SK-N-SH (cell line): ENCODE results near the gene FAAP20. TPM values are rescaled to one million over a fixed set of nuclear protein-coding genes. Genes with fewer than 3 reads are reported as not detected.

Source experiments
- CTCF ChIA-PET: fragments of 300-600, 350-600 bp; formaldehyde crosslinking; extraction: SDS; loops from one replicate; lab custom pipeline; 2021; lab: Yijun Ruan, JAX
- POLR2A ChIA-PET: fragments of 350-600 bp; sonication (Branson Sonifier 250); formaldehyde crosslinking; extraction: SDS; loops from one replicate; lab custom pipeline; 2020; ENCODE audit warnings: antibody characterized with exemption, inconsistent platforms; lab: Yijun Ruan, JAX
- DNase-seq: peaks from one replicate; pipeline ENCODE4 v3.0.0; 2012
- H2AFZ ChIP-seq: fragments of 200-600 bp; sonication (generic); 2 replicates; pipeline ENCODE4 v1.8.1; 2016; ENCODE audit warnings: antibody characterized with exemption, mild to moderate bottlenecking, low read depth
- H3F3A ChIP-seq: fragments of 200-600 bp; sonication (generic); replicated peaks from 2 replicates; pipeline ENCODE3; 2016; ENCODE audit warnings: antibody characterized with exemption, mild to moderate bottlenecking; ENCODE audit not compliant: insufficient read depth
- H3K27ac ChIP-seq, 2 experiments: fragments of 200-500 bp in 1 of 2; fragments of 200-600 bp in 1 of 2; sonication (Bioruptor generic) in 1 of 2; sonication (generic), shearing (Covaris generic) in 1 of 2; 2 replicates each; pipeline versions ENCODE4 v1.5.1 to v1.6.1; 2014 to 2016; ENCODE audit warnings: low read depth in 2 of 2, inconsistent platforms in 1 of 2, low read length in 1 of 2, mild to moderate bottlenecking in 1 of 2, mixed read lengths in 1 of 2
- H3K27me3 ChIP-seq: fragments of 200-600 bp; sonication (generic), shearing (Covaris generic); 2 replicates; pipeline ENCODE4 v1.6.1; 2016; ENCODE audit warnings: mixed run types; ENCODE audit not compliant: insufficient read depth
- H3K36me3 ChIP-seq, 2 experiments: fragments of 200-500 bp in 1 of 2; fragments of 200-600 bp in 1 of 2; sonication (Bioruptor generic) in 1 of 2; sonication (generic) in 1 of 2; replicated peaks in 1 of 2; 2 replicates each; pipeline versions ENCODE3 to v1.5.1; 2014 to 2016; ENCODE audit warnings: low read length in 1 of 2, mild to moderate bottlenecking in 1 of 2; ENCODE audit not compliant: insufficient read depth in 2 of 2, control insufficient read depth in 1 of 2
- H3K4me1 ChIP-seq, 2 experiments: fragments of 200-500 bp in 1 of 2; fragments of 200-600 bp in 1 of 2; sonication (Bioruptor generic) in 1 of 2; sonication (generic), shearing (Covaris generic) in 1 of 2; 2 replicates each; pipeline versions ENCODE4 v1.5.1 to v1.6.1; 2014 to 2016; ENCODE audit warnings: low read depth in 1 of 2, low read length in 1 of 2, mixed run types in 1 of 2; ENCODE audit not compliant: insufficient read depth in 2 of 2, control insufficient read depth in 1 of 2
- H3K4me2 ChIP-seq: fragments of 200-600 bp; sonication (generic), shearing (Covaris generic); 2 replicates; pipeline ENCODE4 v1.6.1; 2017; ENCODE audit warnings: mixed run types
- H3K4me3 ChIP-seq, 2 experiments: fragments of 200-500 bp in 1 of 2; fragments of 200-600 bp in 1 of 2; sonication (Bioruptor generic) in 1 of 2; sonication (generic), shearing (Covaris generic) in 1 of 2; 2 replicates each; pipeline versions ENCODE4 v1.5.1 to v1.8.1; 2014 to 2016; ENCODE audit warnings: low read depth in 2 of 2, inconsistent platforms in 1 of 2, low read length in 1 of 2, mild to moderate bottlenecking in 1 of 2, mixed read lengths in 1 of 2, moderate library complexity in 1 of 2
- H3K79me2 ChIP-seq: fragments of 200-600 bp; sonication (generic); 2 replicates; pipeline ENCODE4 v1.8.1; 2017; ENCODE audit warnings: mild to moderate bottlenecking; ENCODE audit not compliant: insufficient read depth
- H3K9ac ChIP-seq: fragments of 200-600 bp; sonication (generic); 2 replicates; pipeline ENCODE4 v1.6.1; 2017; ENCODE audit warnings: mixed run types
- H3K9me2 ChIP-seq: fragments of 200-600 bp; sonication (generic); 2 replicates; pipeline ENCODE4 v1.6.1; 2017; ENCODE audit warnings: mixed run types
- H3K9me3 ChIP-seq: fragments of 200-600 bp; sonication (generic); 2 replicates; pipeline ENCODE4 v1.6.1; 2017; ENCODE audit warnings: mixed run types, mild to moderate bottlenecking, moderate library complexity
- H4K20me1 ChIP-seq: fragments of 200-600 bp; sonication (generic); 2 replicates; pipeline ENCODE4 v1.6.1; 2017; ENCODE audit warnings: mild to moderate bottlenecking, mixed run types; ENCODE audit not compliant: insufficient read depth
- EZH2phosphoT487 ChIP-seq: fragments of 200-600 bp; sonication (generic); IDR thresholded peaks from 2 replicates; pipeline ENCODE4 v1.6.1; 2017; ENCODE audit warnings: low read depth, mixed run types, mild to moderate bottlenecking, antibody characterized with exemption, moderate library complexity, borderline replicate concordance
- FOXJ3 ChIP-seq: sonication (generic); formaldehyde crosslinking; IDR thresholded peaks from 2 replicates; pipeline ENCODE4 v1.5.1; 2020; ENCODE audit warnings: mild to moderate bottlenecking, missing genetic modification reagents
- GABPA ChIP-seq: IDR thresholded peaks from 2 replicates; pipeline ENCODE4 v1.4.0; 2012; ENCODE audit warnings: low read depth, mild to moderate bottlenecking
- GATA2 ChIP-seq: sonication (generic); formaldehyde crosslinking; IDR thresholded peaks from 2 replicates; pipeline ENCODE4 v1.5.0; 2020; ENCODE audit warnings: mild to moderate bottlenecking, missing genetic modification reagents
- MEF2A ChIP-seq: IDR thresholded peaks from 2 replicates; pipeline ENCODE4 v1.4.0; 2012; ENCODE audit warnings: low read depth, borderline replicate concordance
- MXI1 ChIP-seq: IDR thresholded peaks from 2 replicates; pipeline ENCODE4 v1.6.1; 2012; ENCODE audit warnings: mild to moderate bottlenecking, low read depth, low read length, improper control_type of control experiment
- RFX5 ChIP-seq: IDR thresholded peaks from 2 replicates; pipeline ENCODE4 v1.6.1; 2012; ENCODE audit warnings: mild to moderate bottlenecking, improper control_type of control experiment, low read length
- SMC3 ChIP-seq: IDR thresholded peaks from 2 replicates; pipeline ENCODE4 v1.6.1; 2012; ENCODE audit warnings: low read depth, low read length, improper control_type of control experiment
- TEAD4 ChIP-seq: IDR thresholded peaks from 2 replicates; pipeline ENCODE4 v1.4.0; 2012; ENCODE audit warnings: mild to moderate bottlenecking, borderline replicate concordance; ENCODE audit not compliant: insufficient read depth
- YY1 ChIP-seq: IDR thresholded peaks from 2 replicates; pipeline ENCODE4 v1.4.0; 2012; ENCODE audit warnings: low read depth, mild to moderate bottlenecking
- WGBS: methylation state at CpG from one replicate; pipeline ENCODE4 v1.1.6; 2017; ENCODE audit warnings: low lambda C conversion rate; 5-methylcytosine and 5-hydroxymethylcytosine counted together
- polyA plus RNA-seq, 3 experiments: library from polyadenylated mRNA; depleted of rRNA; stranded (reverse); fragments of >200 nt; gene quantifications; 2 replicates each; pipeline ENCODE4 v1.2.3, GENCODE V29; 2012
- TF ChIP-seq, protein P1 (sequence below): IDR thresholded peaks from 2 replicates; pipeline ENCODE4 v1.4.0; 2012; ENCODE audit warnings: low read depth, borderline replicate concordance
- TF ChIP-seq, protein P2 (sequence below): fragments of 150-350 bp; IDR thresholded peaks from 2 replicates; pipeline ENCODE4 v1.6.1; 2017; ENCODE audit warnings: antibody characterized with exemption, low read length, low read depth, borderline replicate concordance
- TF ChIP-seq, protein P3 (sequence below): fragments of 150-350 bp; IDR thresholded peaks from 2 replicates; pipeline ENCODE4 v1.6.1; 2016; ENCODE audit warnings: mild to moderate bottlenecking, low read depth, low read length
- TF ChIP-seq, protein P4 (sequence below): IDR thresholded peaks from 2 replicates; pipeline ENCODE4 v1.4.0; 2012; ENCODE audit warnings: low read depth, borderline replicate concordance

Gene FAAP20
- polyA plus RNA-seq, 1 of the 3 experiments (the other 2 are of a cell fraction), result 58.3 TPM

DNA sequence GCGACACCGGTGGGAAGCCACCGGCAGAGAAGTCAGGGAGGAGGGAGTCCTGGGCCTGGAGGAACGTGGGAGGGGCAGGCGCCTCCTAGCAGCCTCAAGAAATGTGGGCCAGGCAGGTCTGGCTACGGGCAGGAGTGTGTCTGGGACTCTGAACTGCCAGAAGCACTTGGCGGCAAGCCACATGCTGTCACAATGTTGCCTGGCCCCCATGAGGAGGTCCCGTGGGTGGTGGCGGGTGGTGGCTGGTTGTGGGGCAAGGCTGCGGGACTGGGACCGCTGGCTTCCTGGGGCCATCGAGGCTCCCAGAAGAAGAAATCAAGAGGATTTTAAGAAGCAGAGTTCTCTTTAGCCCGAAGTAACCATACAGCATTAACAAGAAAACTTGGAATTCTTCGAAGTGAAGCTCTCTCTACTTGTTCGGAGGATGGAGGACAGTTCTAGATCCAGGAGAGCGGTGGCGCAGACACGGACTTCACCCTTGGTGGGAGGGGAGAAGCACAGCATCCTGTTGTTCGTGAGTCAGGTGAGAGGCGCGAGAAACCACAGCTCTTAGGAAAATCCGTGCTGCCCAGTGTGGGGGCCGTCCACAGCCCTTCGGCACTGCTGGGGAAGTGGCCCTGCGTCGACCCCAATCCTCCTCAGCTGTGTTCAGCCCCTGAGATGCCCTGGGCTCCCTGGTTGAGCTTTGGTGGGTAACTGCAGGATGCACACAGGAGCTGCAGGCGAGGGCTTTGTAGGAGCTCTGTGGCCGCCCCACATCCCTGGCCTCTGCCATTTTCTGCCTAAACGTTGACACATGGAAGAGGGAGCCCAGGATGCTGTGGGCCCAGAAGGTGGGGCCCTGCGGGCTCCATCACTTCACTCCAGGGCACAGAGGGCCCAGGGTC, 45.9 kb upstream of the FAAP20 start:
- no peaks in the 10 kb centered on the region for H3K27me3 ChIP-seq
- no peaks in the 10 kb centered on the region for H3K9me2 ChIP-seq
- peak; percentile 73 for DNase-seq
- H3K79me2 ChIP-seq, result peaks cover 100% of the 10 kb centered on the region
- no peaks in the 10 kb centered on the region for H3F3A ChIP-seq
- TF ChIP-seq, protein P1, sequence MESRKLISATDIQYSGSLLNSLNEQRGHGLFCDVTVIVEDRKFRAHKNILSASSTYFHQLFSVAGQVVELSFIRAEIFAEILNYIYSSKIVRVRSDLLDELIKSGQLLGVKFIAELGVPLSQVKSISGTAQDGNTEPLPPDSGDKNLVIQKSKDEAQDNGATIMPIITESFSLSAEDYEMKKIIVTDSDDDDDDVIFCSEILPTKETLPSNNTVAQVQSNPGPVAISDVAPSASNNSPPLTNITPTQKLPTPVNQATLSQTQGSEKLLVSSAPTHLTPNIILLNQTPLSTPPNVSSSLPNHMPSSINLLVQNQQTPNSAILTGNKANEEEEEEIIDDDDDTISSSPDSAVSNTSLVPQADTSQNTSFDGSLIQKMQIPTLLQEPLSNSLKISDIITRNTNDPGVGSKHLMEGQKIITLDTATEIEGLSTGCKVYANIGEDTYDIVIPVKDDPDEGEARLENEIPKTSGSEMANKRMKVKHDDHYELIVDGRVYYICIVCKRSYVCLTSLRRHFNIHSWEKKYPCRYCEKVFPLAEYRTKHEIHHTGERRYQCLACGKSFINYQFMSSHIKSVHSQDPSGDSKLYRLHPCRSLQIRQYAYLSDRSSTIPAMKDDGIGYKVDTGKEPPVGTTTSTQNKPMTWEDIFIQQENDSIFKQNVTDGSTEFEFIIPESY, result no peak
- TF ChIP-seq MXI1, result peak; percentile 16; the same call in 1 of the 2 replicates
- POLR2A ChIA-PET, result interaction anchor here (0.9 to 2.9 kb wide), 4 partner anchors 9 to 13 kb away, joined by 3 to 6 read pairs (median 4); no protein-coding TSS in a partner anchor
- H3K4me3 ChIP-seq, result no peak overlapping the region
- 94% methylated on average over 19 of the region's 30 CpGs for WGBS
- CTCF ChIA-PET, result interaction anchor here (0.6 to 2.4 kb wide), 6 partner anchors 11 to 141 kb away, joined by 3 to 8 read pairs (median 4); partner anchors contain the start of gene FAAP20
- no peak overlapping the region for H3K4me2 ChIP-seq
- H4K20me1 ChIP-seq, result peaks cover 95% of the 10 kb centered on the region
- no peak overlapping the region for H2AFZ ChIP-seq
- no peak overlapping the region for H3K9ac ChIP-seq
- peak overlapping the region in 1 of 2 experiments; percentile 55; a peak in 1 of 4 replicates for H3K27ac ChIP-seq
- no peaks in the 10 kb centered on the region for H3K9me3 ChIP-seq
- peaks cover 0 to 41% of the 10 kb centered on the region in 2 experiments; a peak in 1 of 4 replicates for H3K4me1 ChIP-seq
- H3K36me3 ChIP-seq, result no peaks in the 10 kb centered on the region

DNA sequence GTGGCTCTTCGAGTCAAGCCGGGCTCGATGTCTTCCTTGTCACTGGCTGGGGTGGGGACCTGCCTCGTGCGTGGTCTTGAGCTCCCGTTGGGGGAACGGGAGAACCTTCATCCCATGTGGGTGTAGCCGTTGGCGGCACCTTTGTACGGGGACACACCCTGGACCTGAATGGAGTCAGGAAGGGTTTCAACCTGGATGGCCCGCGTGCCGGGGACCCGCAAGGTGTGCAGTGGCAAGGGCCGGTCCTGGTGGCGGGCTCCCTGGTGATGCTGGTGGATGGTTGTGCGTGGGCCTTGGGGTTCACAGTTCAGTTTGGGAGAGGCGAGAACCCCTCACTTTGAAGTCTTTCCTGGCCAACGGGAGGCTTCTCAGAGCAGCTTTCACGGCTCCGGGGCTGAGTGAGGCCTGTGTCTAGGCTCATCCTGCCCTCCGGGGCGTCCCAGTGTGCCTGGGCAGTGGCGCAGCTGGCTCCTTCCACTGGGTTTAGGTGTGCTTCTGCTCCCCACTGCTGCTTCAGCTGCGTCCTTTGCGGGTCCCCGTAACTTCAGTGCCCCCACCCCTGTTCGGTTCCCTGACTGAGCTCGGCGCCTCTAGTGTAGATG, 44.9 kb upstream of the FAAP20 start:
- H3K4me2 ChIP-seq, result no peak overlapping the region
- no peak overlapping the region for H2AFZ ChIP-seq
- no peaks in the 10 kb centered on the region for H3K9me3 ChIP-seq
- H3K4me1 ChIP-seq, result peaks cover 0 to 47% of the 10 kb centered on the region in 2 experiments; a peak in 1 of 4 replicates
- TF ChIP-seq YY1 (no peak), RFX5 (no peak), GABPA (no peak), TEAD4 (no peak), SMC3 (no peak), EZH2phosphoT487 (no peak), GATA2 (CRISPR knock-in tag) (no peak), MEF2A (no peak), FOXJ3 (CRISPR knock-in tag) (no peak)
- TF ChIP-seq, protein P2, sequence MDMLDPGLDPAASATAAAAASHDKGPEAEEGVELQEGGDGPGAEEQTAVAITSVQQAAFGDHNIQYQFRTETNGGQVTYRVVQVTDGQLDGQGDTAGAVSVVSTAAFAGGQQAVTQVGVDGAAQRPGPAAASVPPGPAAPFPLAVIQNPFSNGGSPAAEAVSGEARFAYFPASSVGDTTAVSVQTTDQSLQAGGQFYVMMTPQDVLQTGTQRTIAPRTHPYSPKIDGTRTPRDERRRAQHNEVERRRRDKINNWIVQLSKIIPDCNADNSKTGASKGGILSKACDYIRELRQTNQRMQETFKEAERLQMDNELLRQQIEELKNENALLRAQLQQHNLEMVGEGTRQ, result no peak
- TF ChIP-seq, protein P3, sequence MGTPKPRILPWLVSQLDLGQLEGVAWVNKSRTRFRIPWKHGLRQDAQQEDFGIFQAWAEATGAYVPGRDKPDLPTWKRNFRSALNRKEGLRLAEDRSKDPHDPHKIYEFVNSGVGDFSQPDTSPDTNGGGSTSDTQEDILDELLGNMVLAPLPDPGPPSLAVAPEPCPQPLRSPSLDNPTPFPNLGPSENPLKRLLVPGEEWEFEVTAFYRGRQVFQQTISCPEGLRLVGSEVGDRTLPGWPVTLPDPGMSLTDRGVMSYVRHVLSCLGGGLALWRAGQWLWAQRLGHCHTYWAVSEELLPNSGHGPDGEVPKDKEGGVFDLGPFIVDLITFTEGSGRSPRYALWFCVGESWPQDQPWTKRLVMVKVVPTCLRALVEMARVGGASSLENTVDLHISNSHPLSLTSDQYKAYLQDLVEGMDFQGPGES, result no peak
- TF ChIP-seq, protein P4, sequence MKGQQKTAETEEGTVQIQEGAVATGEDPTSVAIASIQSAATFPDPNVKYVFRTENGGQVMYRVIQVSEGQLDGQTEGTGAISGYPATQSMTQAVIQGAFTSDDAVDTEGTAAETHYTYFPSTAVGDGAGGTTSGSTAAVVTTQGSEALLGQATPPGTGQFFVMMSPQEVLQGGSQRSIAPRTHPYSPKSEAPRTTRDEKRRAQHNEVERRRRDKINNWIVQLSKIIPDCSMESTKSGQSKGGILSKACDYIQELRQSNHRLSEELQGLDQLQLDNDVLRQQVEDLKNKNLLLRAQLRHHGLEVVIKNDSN, result no peak
- H3K27ac ChIP-seq, result peak overlapping the region in 1 of 2 experiments; percentile 55; a peak in 1 of 4 replicates
- no peaks in the 10 kb centered on the region for H3F3A ChIP-seq
- WGBS, result 93% methylated on average over 3 of the region's 30 CpGs
- H3K4me3 ChIP-seq, result no peak overlapping the region
- H3K9ac ChIP-seq, result no peak overlapping the region
- ChIA-PET CTCF (interaction anchor here (0.6 to 2.4 kb wide), 6 partner anchors 9 to 142 kb away, joined by 3 to 8 read pairs (median 4); no protein-coding TSS in a partner anchor), POLR2A (interaction anchor here (2.9 kb wide), 1 partner anchor 12 kb away, joined by 6 read pairs; no protein-coding TSS in a partner anchor)
- no peak for DNase-seq
- H3K9me2 ChIP-seq, result no peaks in the 10 kb centered on the region
- peaks cover 100% of the 10 kb centered on the region for H3K79me2 ChIP-seq
- H3K27me3 ChIP-seq, result no peaks in the 10 kb centered on the region
- peaks cover 100% of the 10 kb centered on the region for H4K20me1 ChIP-seq
- H3K36me3 ChIP-seq, result no peaks in the 10 kb centered on the region
